ENCODE results near the gene FAAP24. TPM values are rescaled to one million over a fixed set of nuclear protein-coding genes. Genes with fewer than 3 reads are reported as not detected.

FAAP24 gene
- total and polyA plus RNA-seq, 3 donors (not counting 1 experiment from before 2014, with no cell fraction given) = 4.3 to 7.7 (median 6.4) TPM

Other genes starting within 250 kb of the FAAP24 start
- under 1 TPM in 1 of 2 donors, not detected in 1; 0.17 TPM for gene SLC7A9, start 102.5 kb upstream of the FAAP24 start, total RNA-seq
- 0.03 TPM for gene SLC7A9, start 102.5 kb upstream of the FAAP24 start, polyA plus RNA-seq
- gene CEP89, start 284 bp upstream of the FAAP24 start, total RNA-seq = 10 to 100 TPM; 17.0 to 25.7 TPM
- 17.4 TPM for gene CEP89, start 284 bp upstream of the FAAP24 start, polyA plus RNA-seq
- 1 to 10 TPM; 5.0 to 7.0 TPM for gene RHPN2, start 92.6 kb downstream of the FAAP24 start, total RNA-seq
- 4.9 TPM for gene RHPN2, start 92.6 kb downstream of the FAAP24 start, polyA plus RNA-seq
- gene GPATCH1, start 108.9 kb downstream of the FAAP24 start, total RNA-seq = 1 to 10 TPM; 7.3 to 7.6 TPM
- gene GPATCH1, start 108.9 kb downstream of the FAAP24 start, polyA plus RNA-seq = 5.3 TPM
- under 1 TPM in 1 of 2 donors, not detected in 1; 0.33 TPM for gene WDR88, start 159.9 kb downstream of the FAAP24 start, total RNA-seq
- gene WDR88, start 159.9 kb downstream of the FAAP24 start, polyA plus RNA-seq = not detected
- gene LRP3, start 222.1 kb downstream of the FAAP24 start, total RNA-seq = 10 to 100 TPM; 12.1 to 18.8 TPM
- gene LRP3, start 222.1 kb downstream of the FAAP24 start, polyA plus RNA-seq = 1.8 TPM

Data from mammary epithelial cell (primary cell).